Ascending aorta (tissue), 2 donors: Measurements from ENCODE around the gene GABARAPL1. TPM values are rescaled to one million over a fixed set of nuclear protein-coding genes. Genes with fewer than 3 reads are reported as not detected.

Source experiments
- DNase-seq, 2 donors: peaks; one replicate each; pipeline ENCODE4 v3.0.0-alpha.2; 2019; ENCODE audit warnings: low spot score in 2 of 2
- H3K27ac ChIP-seq, 2 donors: fragments of 200-600 bp; sonication (generic); one replicate each; pipeline ENCODE4 v1.5.1; 2016 to 2017; ENCODE audit warnings: mild to moderate bottlenecking in 1 of 2
- H3K27me3 ChIP-seq: fragments of 200-600 bp; sonication (generic); one replicate; pipeline ENCODE4 v1.5.1; 2017
- H3K36me3 ChIP-seq, 2 donors: fragments of 200-600 bp; sonication (generic); one replicate each; pipeline ENCODE4 v1.5.1; 2016
- H3K4me1 ChIP-seq, 2 donors: fragments of 200-600 bp; sonication (generic); one replicate each; pipeline ENCODE4 v1.5.1; 2016 to 2017; ENCODE audit warnings: mild to moderate bottlenecking in 1 of 2
- H3K4me3 ChIP-seq, 2 donors: fragments of 200-600 bp; sonication (generic); one replicate each; pipeline ENCODE4 v1.5.1; 2016 to 2017; ENCODE audit warnings: mild to moderate bottlenecking in 1 of 2
- H3K9me3 ChIP-seq, 2 donors: fragments of 200-600 bp; sonication (generic); one replicate each; pipeline ENCODE4 v1.5.1; 2016
- intact Hi-C: fragments of 100-400 bp; cut with DNase I; formaldehyde crosslinking; loops from one replicate; pipeline ENCODE4 v1.15.1; 2023
- total RNA-seq: library from RNA; depleted of rRNA; stranded (reverse); fragments of >200 nt; gene quantifications from one replicate; pipeline ENCODE4 v1.1.0, GENCODE V29; 2016
- TF ChIP-seq, protein P1 (sequence below), 3 experiments: fragments of 200-600 bp in 2 of 3; fragments of 450-650 bp in 1 of 3; sonication (generic) in 2 of 3; IDR thresholded peaks; one replicate each; pipeline ENCODE4 v1.5.1; 2016 to 2019; ENCODE audit warnings: antibody characterized with exemption in 3 of 3, mild to moderate bottlenecking in 1 of 3, moderate library complexity in 1 of 3

GABARAPL1 gene
- total RNA-seq, 1 donor from 2014 or later: 239 TPM

DNA sequence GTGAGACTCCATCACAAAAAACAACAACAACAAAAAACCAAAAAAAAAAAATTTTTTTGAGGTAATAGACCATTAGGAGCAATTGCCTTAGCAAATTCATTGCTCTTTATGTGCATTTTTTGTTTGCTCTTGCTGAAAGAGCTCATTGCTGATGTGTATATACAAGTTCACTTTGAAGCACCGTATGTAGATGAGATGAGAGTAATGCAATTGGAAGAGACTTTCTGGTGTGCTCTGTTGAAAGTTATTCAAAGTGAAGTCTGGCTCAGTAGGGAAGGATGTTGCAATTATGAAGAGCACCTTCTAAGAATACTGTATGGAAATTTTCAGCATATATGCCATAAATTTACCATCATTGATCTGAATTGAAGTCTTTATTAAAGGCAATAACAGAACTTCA, 48.2 kb downstream of the GABARAPL1 start:
- intact Hi-C loops: loop anchor here (10.0 kb wide), 1 partner anchor 64 kb away; no protein-coding TSS in a partner anchor
- Histone ChIP-seq H3K4me1 (no peaks in the 10 kb centered on the region), H3K27me3 (no peaks in the 10 kb centered on the region), H3K27ac (no peak overlapping the region), H3K36me3 (no peaks in the 10 kb centered on the region), H3K9me3 (no peaks in the 10 kb centered on the region), H3K4me3 (no peak overlapping the region)
- TF ChIP-seq, protein P1, sequence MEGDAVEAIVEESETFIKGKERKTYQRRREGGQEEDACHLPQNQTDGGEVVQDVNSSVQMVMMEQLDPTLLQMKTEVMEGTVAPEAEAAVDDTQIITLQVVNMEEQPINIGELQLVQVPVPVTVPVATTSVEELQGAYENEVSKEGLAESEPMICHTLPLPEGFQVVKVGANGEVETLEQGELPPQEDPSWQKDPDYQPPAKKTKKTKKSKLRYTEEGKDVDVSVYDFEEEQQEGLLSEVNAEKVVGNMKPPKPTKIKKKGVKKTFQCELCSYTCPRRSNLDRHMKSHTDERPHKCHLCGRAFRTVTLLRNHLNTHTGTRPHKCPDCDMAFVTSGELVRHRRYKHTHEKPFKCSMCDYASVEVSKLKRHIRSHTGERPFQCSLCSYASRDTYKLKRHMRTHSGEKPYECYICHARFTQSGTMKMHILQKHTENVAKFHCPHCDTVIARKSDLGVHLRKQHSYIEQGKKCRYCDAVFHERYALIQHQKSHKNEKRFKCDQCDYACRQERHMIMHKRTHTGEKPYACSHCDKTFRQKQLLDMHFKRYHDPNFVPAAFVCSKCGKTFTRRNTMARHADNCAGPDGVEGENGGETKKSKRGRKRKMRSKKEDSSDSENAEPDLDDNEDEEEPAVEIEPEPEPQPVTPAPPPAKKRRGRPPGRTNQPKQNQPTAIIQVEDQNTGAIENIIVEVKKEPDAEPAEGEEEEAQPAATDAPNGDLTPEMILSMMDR (IDR thresholded peaks at IDR 0.05): no peak
- DNase-seq: no peak

DNA sequence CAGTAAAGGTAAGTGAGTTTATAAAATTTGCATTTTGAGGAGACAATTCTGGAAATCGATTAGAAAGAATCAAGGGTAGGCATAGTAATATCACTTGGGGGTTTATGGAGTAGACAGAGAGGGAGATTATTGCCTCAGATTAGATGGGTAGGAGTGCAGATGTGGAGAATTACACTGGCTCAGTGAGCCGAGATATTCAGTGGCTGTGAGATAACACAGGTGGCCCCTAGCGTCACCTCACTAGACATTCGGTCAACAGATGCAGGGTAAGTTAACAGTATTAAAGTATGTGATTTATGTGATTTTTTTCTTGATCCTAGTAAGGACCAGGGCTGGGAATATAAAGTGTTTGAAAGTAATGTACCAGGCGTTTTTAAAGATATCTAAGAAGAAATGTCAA, 55.4 kb downstream of the GABARAPL1 start:
- H3K9me3 ChIP-seq: no peaks in the 10 kb centered on the region
- H3K4me1 ChIP-seq: no peaks in the 10 kb centered on the region
- H3K27me3 ChIP-seq: no peaks in the 10 kb centered on the region
- no peak overlapping the region for H3K27ac ChIP-seq
- DNase-seq: no peak
- intact Hi-C loops: loop anchor here (10.0 kb wide), 1 partner anchor 57 kb away; no protein-coding TSS in a partner anchor
- TF ChIP-seq, protein P1 (IDR thresholded peaks at IDR 0.05): no peak
- no peaks in the 10 kb centered on the region for H3K36me3 ChIP-seq
- H3K4me3 ChIP-seq: no peak overlapping the region

DNA sequence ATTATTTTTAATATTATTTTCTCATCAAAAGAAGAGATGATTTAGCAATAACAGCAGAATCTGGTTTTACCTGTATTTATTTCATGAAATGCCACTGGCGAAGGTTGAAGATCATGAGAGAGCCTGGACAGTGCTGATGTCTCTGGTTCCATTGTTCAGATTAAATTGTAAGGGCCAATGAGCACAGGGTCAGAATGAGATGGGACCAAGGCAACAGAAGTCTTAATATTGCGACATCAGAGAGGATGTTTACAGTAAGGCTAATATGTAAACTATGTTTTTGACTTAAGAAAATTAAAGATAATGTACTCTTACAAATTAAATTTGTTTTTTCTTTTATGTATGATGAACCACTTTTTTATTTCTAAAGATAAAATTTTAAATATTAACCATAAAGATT, 59.8 kb downstream of the GABARAPL1 start:
- H3K4me1 ChIP-seq: no peaks in the 10 kb centered on the region
- H3K9me3 ChIP-seq: no peaks in the 10 kb centered on the region
- TF ChIP-seq, protein P1 (IDR thresholded peaks at IDR 0.05): no peak
- intact Hi-C loops: no loop called here
- no peaks in the 10 kb centered on the region for H3K27me3 ChIP-seq
- DNase-seq: no peak
- H3K36me3 ChIP-seq: no peaks in the 10 kb centered on the region
- no peak overlapping the region for H3K4me3 ChIP-seq
- no peak overlapping the region for H3K27ac ChIP-seq

Other genes starting within 250 kb of the GABARAPL1 start
- not detected for gene CLEC12A, start 241.5 kb upstream of the GABARAPL1 start, total RNA-seq
- gene CLEC1B, start 213.8 kb upstream of the GABARAPL1 start, total RNA-seq: not detected
- not detected for gene CLEC12B, start 202.2 kb upstream of the GABARAPL1 start, total RNA-seq
- gene CLEC9A, start 182.2 kb upstream of the GABARAPL1 start, total RNA-seq: not detected
- gene CLEC1A, start 113.9 kb upstream of the GABARAPL1 start, total RNA-seq: 13.2 TPM
- 6.0 TPM for gene CLEC7A, start 82.7 kb upstream of the GABARAPL1 start, total RNA-seq
- 2.1 TPM for gene OLR1, start 40.7 kb upstream of the GABARAPL1 start, total RNA-seq
- gene TMEM52B, start 33.8 kb upstream of the GABARAPL1 start, total RNA-seq: not detected
- gene KLRD1, start 95.0 kb downstream of the GABARAPL1 start, total RNA-seq: 0.11 TPM
- not detected for gene KLRK1, start 177.2 kb downstream of the GABARAPL1 start, total RNA-seq
- not detected for gene KLRC4, start 196.9 kb downstream of the GABARAPL1 start, total RNA-seq
- not detected for gene KLRC3, start 207.7 kb downstream of the GABARAPL1 start, total RNA-seq
- not detected for gene KLRC2, start 223.1 kb downstream of the GABARAPL1 start, total RNA-seq
- not detected for gene KLRC1, start 240.5 kb downstream of the GABARAPL1 start, total RNA-seq